C4-2B (cell line): ENCODE data around the gene DRG1.

Experiments
- ZFX ChIP-seq: fragments of 450-650 bp; IDR thresholded peaks from 2 replicates; pipeline ENCODE4 v1.6.1; 2017
- TF ChIP-seq, protein P1 (sequence below): fragments of 450-650 bp; conservative IDR thresholded peaks from 2 replicates; pipeline ENCODE4 v1.5.1; 2017; ENCODE audit warnings: mild to moderate bottlenecking

DNA sequence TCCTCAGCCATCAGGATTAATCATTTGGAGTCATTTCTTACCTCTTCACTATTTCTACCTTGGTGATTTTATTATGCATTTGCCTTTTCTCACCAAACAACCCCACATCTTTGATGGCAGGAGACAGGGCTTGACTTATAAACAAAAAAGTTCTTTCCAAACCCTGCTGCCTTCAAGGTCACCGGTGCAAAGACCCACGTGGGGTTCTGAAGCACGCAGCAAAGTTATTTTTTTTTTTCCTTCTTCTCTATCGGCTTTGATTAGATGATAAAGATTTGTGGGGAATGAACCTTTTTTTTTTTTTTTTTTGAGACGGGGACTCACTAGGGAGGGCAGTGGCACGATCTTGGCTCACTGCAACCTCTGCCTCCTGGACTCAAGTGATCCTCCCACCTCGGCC lies 44.1 kb downstream of the DRG1 start:
- TF ChIP-seq, protein P1, sequence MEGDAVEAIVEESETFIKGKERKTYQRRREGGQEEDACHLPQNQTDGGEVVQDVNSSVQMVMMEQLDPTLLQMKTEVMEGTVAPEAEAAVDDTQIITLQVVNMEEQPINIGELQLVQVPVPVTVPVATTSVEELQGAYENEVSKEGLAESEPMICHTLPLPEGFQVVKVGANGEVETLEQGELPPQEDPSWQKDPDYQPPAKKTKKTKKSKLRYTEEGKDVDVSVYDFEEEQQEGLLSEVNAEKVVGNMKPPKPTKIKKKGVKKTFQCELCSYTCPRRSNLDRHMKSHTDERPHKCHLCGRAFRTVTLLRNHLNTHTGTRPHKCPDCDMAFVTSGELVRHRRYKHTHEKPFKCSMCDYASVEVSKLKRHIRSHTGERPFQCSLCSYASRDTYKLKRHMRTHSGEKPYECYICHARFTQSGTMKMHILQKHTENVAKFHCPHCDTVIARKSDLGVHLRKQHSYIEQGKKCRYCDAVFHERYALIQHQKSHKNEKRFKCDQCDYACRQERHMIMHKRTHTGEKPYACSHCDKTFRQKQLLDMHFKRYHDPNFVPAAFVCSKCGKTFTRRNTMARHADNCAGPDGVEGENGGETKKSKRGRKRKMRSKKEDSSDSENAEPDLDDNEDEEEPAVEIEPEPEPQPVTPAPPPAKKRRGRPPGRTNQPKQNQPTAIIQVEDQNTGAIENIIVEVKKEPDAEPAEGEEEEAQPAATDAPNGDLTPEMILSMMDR: no peak
- no peak for TF ChIP-seq ZFX
